ENCODE measurements around the gene HNRNPH3.
"Not testable (repeated sequence)": the region's sequence is repeated elsewhere in the genome, so short reads cannot be mapped to it uniquely, and the experiment has no call there.

HNRNPH3 gene

GRCh38 chr10:68331455-68332258, at the start of gene HNRNPH3:
Gene HNRNPH3 (plus strand): TSS chr10:68332064. CDS start chr10:68337222, 5,158 bp downstream.
- peak; percentile 98 for DNase-seq

GRCh38 chr10:68284062-68285001, 47.5 kb upstream of the HNRNPH3 start:
- DNase-seq, result no peak

- DNase-seq, result no peak
These were observed 43.1 kb upstream of the HNRNPH3 start for GRCh38 chr10:68288717-68289116.

GRCh38 chr10:68290736-68291135, 41.1 kb upstream of the HNRNPH3 start:
- DNase-seq, result no peak

GRCh38 chr10:68296843-68297663, 34.8 kb upstream of the HNRNPH3 start:
- DNase-seq, result no peak

GRCh38 chr10:68301301-68301700, 30.6 kb upstream of the HNRNPH3 start:
- peak; percentile 17 for DNase-seq

GRCh38 chr10:68301790-68302502, 29.9 kb upstream of the HNRNPH3 start:
- DNase-seq, result peak; percentile 80

GRCh38 chr10:68302503-68302823, 29.4 kb upstream of the HNRNPH3 start:
- no peak for DNase-seq

- no peak for DNase-seq
These were observed 29.0 kb upstream of the HNRNPH3 start for GRCh38 chr10:68302871-68303270.

GRCh38 chr10:68303849-68304412, 27.9 kb upstream of the HNRNPH3 start:
- no peak for DNase-seq

GRCh38 chr10:68305854-68306253, 26.0 kb upstream of the HNRNPH3 start:
- no peak for DNase-seq

- no peak for DNase-seq
These were observed 21.3 kb upstream of the HNRNPH3 start for GRCh38 chr10:68310531-68310930.

- DNase-seq, result not testable (repeated sequence)
These were observed 16.9 kb upstream of the HNRNPH3 start for GRCh38 chr10:68314930-68315329.

- no peak for DNase-seq
These were observed 16.3 kb upstream of the HNRNPH3 start for GRCh38 chr10:68315582-68315981.

GRCh38 chr10:68318331-68319059, 13.4 kb upstream of the HNRNPH3 start:
- DNase-seq, result no peak

- DNase-seq, result not testable (repeated sequence)
These were observed 7.5 kb upstream of the HNRNPH3 start for GRCh38 chr10:68324396-68324795.

GRCh38 chr10:68327889-68328786, 3.7 kb upstream of the HNRNPH3 start:
- peak; percentile 25 for DNase-seq

- DNase-seq, result peak; percentile 20
These were observed 2.4 kb upstream of the HNRNPH3 start for GRCh38 chr10:68329506-68329861.

GRCh38 chr10:68330852-68331454, 911 bp upstream of the HNRNPH3 start:
- DNase-seq, result peak; percentile 53

All from NCI-H82 (cell line).